ENCODE measurements around the gene CTTNBP2.

- TF ChIP-seq CTCF (IDR thresholded peaks at IDR 0.05; ENCODE audit: insufficient read depth, low read length) (no peak), GABPA (IDR thresholded peaks at IDR 0.05; ENCODE audit: low read depth) (no peak), POLR2AphosphoS5 (IDR thresholded peaks at IDR 0.05; ENCODE audit: low read depth) (no peak), SPI1 (IDR thresholded peaks at IDR 0.05; ENCODE audit: borderline replicate concordance, low read depth) (no peak), REST (IDR thresholded peaks at IDR 0.05; ENCODE audit: insufficient replicate concordance, low read depth) (no peak)
Measured at GRCh38 chr7:117705630-117706029, 167.6 kb downstream of the CTTNBP2 start.
